Gastrocnemius medialis (tissue), 4 donors: Measurements from ENCODE around the gene SMYD1.

ENCODE experiments used
- POLR2A ChIP-seq, 2 donors: fragments of 450-650 bp; IDR thresholded peaks; one replicate each; pipeline ENCODE4 v1.6.1; 2017; ENCODE audit warnings: antibody characterized with exemption in 2 of 2, mild to moderate bottlenecking in 2 of 2, moderate library complexity in 2 of 2
- TF ChIP-seq, protein P1 (sequence below), 5 experiments: fragments of 450-650 bp in 3 of 5; fragments of 200-600 bp in 2 of 5; sonication (generic) in 2 of 5; IDR thresholded peaks in 4 of 5; conservative IDR thresholded peaks in 1 of 5; 1 replicate in 4 of 5; 2 replicates in 1 of 5; pipeline ENCODE4 v1.5.1; 2016 to 2019; ENCODE audit warnings: antibody characterized with exemption in 5 of 5, mild to moderate bottlenecking in 3 of 5, moderate library complexity in 3 of 5

DNA sequence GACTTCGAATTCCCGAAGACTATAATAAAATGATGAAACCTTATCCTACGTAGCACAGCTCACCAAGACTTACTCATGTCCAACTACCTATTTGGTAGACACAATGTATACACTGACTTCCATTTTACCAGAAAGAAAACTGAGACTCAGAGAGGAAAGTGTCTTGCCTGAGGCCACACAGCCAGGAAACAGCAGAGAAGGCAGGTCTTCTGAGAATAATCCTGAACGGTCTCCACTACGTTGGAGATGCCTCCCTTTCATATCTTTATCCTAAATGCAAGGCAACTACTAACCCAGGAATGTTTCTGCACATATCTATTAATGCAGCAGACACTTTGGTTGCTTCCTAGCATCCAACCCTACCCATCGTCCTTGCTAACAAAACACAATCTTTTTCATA lies 72.2 kb downstream of the SMYD1 start:
- TF ChIP-seq, protein P1, sequence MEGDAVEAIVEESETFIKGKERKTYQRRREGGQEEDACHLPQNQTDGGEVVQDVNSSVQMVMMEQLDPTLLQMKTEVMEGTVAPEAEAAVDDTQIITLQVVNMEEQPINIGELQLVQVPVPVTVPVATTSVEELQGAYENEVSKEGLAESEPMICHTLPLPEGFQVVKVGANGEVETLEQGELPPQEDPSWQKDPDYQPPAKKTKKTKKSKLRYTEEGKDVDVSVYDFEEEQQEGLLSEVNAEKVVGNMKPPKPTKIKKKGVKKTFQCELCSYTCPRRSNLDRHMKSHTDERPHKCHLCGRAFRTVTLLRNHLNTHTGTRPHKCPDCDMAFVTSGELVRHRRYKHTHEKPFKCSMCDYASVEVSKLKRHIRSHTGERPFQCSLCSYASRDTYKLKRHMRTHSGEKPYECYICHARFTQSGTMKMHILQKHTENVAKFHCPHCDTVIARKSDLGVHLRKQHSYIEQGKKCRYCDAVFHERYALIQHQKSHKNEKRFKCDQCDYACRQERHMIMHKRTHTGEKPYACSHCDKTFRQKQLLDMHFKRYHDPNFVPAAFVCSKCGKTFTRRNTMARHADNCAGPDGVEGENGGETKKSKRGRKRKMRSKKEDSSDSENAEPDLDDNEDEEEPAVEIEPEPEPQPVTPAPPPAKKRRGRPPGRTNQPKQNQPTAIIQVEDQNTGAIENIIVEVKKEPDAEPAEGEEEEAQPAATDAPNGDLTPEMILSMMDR (IDR thresholded peaks at IDR 0.05 in 4 of 5, conservative IDR thresholded peaks at IDR 0.05 in 1 of 5) = no peak
- no peak for TF ChIP-seq POLR2A (IDR thresholded peaks at IDR 0.05)
